HG02840 (cell line): ENCODE results near the gene CDH12.

Experiments used
- ATAC-seq: cut with Tn5 transposase; IDR thresholded peaks from one replicate; pipeline ENCODE4 v1.9.1; 2021; ENCODE audit warnings: mild to moderate bottlenecking, moderate library complexity, moderate number of reproducible peaks; ENCODE audit not compliant: unreplicated experiment, low FRiP score

Gene CDH12

DNA sequence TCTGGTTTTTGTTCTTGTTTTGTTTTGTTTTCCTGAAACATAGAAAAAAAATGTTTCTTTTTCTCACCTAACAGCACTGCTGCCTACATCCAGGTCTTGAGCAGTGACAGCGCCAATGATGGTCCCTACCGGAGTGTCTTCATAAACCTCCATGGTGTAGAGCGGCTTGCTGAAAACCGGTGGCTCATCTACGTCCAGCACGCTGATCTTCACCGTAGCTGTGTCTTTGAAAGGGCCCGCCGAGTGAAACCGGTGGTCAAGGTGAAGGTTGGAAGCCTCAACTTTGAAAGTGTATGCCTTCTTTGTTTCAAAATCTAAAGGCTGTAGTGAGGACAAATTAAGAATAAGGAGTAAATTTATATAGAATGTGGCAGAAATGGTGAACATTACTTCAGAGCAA is 1051.0 kb downstream of the CDH12 start:
- ATAC-seq: no peak

DNA sequence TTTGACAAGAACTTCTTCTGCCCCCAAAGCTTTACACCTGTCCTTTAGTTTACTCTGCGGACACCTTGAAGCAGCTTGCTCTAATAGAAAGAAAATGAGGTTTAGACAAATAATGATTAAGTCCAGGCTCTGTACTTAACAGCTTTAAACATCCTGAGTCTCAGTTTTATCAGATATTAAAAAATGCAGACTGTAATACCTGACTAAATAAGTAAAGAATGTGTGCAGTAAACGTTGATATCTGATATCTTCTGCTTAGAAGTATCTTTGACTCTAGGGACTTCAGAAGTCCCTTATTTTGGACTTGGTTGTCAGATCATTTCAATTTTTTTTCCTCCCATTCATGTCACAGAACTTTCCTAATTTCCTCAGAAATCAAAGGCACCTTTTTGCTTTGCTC is 1060.4 kb downstream of the CDH12 start:
- no peak for ATAC-seq

DNA sequence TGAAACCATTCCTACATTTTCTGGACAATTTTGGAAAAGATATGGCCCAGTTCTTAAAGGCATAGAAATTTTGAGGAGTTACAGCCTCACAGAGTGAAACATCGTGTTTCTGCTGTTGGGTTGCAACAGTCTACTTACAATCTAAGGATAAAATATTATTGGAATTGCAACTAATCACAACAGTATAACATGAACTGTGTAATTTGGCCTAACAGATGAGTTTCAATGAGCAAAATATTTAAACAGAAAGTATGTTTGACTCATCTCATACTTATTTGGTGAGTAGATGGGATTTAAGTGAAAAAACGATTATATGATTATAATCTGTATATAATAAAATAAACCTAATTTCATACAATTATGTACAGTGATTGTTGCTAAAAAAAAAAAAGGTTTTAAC is 1061.8 kb downstream of the CDH12 start:
- no peak for ATAC-seq

DNA sequence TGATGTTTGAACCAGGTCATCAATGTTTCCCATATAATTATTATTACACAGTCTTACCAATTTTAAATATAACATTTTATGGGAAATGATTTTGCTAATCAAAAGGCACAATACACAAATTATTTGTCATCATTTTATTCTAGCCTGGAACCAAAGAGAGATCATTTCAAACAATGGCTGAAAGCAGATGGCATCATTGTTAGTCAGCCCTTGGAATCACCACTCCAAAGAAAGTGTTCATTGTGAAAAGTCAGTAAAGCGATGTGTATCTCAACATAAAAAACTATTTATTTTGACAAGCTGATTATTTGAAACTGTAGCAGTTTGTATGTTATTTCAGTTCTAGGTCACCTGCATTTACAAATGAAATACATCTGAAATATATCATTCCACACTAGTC is 1068.7 kb downstream of the CDH12 start:
- no peak for ATAC-seq

DNA sequence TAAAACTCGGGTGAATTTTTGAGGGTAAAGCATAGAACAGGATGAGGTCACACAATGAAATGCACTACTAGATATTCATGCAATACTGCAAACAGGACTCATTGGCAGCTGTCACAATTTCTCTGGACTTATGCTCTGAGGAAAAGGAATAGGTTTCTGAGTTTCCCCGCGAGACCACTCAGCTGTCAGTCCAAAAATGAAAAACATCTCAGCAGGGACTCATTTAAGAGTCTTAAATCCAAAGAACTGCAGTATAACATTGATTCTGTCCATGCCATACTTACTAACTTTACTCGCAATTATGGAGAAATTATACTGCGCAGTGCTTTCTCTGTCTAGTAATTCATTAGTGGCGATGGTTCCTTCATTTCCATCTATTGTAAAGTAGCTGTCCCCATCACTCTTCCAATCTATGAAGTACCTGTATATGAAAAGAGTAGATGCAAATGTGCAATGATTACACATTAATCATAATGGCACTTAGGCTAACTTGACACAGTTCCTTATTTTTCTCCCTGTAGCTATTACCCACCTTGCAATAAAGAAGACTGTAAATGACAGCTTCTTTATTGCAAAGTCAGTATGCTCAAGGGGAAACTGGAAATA is 1070.0 kb downstream of the CDH12 start:
- no peak for ATAC-seq

DNA sequence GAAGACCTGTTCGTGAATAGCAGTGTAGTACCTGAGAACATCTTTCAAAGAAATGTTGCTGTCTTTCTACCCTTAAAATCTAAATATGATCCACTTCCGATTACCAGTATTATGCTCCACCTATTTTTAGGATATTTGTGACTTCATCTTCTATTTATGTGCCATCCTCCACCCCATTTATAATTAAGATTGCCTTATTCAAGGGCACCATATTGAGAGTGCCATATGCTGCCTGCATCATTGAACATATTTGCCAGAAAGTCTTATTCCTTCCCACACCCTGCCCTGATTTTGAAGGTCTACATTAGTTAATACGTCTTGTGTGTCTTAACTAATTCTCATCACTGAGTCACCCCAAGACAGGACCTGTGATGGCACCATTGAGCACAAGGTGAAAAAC is 1076.7 kb downstream of the CDH12 start:
- ATAC-seq: no peak

DNA sequence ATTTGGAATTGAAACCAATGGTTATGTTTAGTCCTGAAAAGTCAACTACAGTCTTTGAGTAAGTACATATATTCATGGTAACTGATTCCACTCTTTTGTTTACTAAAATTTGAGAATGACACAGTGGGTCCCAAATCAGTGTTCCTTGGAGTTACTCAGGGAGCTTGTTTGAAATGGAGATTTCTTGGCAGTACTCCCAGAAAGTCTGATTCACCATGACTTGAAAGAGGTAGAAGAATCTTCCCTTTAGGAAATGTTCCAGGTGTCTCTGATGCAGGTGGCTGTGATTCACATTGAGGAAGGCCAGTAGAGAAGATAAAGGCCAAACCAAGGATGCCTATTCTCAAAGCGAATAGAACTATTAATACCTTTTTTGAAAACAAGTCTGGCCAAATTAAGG is 1078.3 kb downstream of the CDH12 start:
- no peak for ATAC-seq

DNA sequence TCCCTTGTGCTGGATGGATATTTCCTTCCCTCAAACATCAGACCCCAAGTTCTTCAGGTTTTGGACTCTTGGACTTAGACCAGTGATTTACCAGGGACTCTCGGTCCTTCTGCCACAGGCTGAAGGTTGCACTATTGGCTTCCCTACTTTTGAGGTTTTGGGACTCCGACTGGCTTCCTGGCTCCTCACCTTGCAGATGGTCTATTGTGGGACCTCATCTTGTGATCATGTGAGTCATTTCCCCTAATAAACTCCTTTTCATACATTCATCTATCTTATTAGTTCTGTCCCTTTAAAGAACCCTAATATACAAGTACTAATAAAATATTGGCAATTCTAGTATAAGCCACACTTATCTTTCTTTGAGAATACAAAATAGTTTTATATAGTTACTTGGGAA is 1078.9 kb downstream of the CDH12 start:
- no peak for ATAC-seq

DNA sequence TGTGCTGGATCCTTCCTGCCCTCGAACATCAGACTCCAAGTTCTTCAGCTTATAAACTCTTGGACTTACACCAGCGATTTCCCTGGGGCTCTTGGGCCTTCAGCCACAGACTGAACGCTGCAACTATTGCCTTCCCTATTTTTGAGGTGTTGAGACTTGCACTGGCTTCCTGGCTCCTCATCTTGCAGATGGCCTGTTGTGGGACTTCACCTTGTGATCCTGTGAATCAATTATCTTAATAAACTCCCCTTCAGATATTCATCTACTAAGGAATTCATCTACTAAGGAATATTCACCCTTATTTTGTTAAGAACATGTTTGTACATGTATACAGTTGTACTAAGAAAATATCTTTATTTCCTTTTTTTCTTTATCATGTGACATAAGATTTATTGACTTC is 1079.7 kb downstream of the CDH12 start:
- no peak for ATAC-seq

DNA sequence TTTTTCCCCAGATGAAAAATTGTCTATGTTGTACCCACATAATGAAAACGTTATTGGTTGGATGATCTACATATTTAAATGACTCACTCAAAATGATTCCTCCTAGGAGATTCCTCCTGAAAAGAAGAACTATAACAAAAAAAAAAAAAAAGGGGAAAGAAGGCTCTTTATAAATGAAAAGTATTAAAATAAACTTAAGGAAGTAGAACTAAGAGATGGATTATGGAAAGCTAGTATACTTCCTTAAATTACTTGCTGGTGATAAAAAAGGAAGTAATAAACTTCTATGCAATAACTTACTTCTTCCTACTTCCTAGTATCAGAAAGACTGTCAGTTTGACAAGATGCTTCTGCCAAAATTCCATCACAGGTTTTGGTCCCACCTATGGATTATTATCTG is 1087.7 kb downstream of the CDH12 start:
- no peak for ATAC-seq

DNA sequence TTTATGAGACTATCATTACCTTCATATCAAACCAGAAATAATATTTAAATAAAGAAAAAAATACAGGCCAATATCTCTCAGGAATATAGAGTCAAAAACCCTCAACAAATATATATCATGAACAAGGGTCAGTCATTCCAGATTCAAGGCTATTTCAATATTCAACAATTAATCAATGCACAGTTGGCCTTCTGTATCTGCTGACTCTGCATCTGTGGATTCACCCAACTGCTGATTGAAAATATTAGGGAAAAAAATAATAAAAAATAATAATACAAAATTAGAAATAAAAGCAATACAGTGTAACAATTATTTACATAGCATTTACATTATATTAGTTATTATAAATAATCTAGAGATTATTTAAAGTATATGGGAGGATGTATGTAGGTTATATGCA is 1114.0 kb downstream of the CDH12 start:
- ATAC-seq: no peak

DNA sequence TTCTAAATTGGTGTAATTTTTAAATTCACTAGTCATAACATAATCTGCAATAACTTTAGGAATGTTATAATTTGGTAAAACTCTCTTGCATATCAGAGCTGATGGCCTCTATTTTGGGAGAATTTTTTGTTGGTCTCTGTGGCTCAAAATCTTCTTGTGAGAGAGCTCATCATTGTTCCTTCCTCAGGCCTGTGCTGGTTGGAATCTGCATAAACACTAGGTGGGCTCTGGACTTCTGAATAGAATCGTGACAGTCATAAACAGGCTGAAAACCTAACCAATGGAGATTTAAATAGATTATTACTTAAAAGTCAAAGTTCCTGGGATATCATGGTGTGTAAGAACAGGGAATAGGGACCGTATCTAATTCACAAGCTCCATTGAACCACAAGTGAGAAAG is 1129.6 kb downstream of the CDH12 start:
- ATAC-seq: no peak

DNA sequence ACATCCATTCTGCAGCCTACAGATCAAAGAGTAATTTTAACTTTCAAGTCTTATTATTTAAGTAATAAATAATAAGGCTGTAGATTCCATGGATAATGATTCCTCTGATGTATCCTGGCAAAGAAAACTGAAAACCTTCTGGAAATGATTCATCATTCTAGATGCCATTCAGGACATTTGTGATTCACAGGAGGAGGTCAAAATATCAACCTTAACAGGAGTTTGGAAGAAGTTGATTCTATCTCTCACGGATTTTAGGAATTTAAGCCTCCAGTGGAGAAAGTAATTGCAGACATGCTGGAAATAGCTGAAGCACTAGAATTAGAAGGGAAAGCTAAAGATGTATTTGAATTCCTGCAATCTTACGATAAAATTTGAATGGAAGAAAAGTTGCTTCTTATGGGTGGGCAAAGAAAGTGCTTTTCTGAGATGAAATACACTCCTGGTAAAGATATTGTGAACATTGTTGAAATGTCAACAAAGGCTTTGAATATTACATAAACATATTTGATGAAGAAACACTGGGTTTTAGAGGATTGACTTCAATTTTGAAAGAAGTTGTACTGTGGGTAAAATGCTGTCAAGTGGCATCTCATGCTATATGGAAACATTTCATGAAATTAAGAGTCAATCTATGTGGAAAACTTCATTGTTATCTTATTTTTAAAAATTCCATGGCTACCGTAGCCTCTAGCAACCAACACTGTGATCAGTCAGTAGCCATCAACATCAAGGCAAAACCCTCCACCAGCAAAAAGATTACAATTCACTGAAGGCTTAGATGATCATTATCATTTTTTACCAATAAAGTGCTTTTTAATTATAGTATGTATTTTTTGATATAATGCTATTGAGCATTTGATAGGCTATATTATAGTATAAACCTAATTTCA is 1141.0 kb downstream of the CDH12 start:
- no peak for ATAC-seq

DNA sequence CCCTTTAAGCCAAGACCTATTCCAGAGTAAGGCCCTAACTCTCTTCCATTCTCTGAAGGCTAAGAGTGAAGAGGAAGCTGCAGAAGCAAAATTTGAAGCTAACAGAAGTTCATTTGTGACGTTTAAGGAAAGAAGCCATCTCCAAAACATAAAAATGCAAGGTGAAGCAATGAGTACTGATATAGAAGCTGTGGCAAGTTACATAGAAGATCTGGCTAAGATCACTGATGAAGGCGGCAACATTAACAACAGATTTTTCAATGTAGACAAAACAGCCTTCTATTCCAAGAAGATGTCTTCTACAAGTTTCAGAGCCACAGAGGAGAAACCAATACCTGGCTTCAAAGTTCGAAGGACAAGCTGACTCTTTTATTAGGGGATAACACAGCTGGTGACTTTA is 1143.4 kb downstream of the CDH12 start:
- ATAC-seq: no peak

DNA sequence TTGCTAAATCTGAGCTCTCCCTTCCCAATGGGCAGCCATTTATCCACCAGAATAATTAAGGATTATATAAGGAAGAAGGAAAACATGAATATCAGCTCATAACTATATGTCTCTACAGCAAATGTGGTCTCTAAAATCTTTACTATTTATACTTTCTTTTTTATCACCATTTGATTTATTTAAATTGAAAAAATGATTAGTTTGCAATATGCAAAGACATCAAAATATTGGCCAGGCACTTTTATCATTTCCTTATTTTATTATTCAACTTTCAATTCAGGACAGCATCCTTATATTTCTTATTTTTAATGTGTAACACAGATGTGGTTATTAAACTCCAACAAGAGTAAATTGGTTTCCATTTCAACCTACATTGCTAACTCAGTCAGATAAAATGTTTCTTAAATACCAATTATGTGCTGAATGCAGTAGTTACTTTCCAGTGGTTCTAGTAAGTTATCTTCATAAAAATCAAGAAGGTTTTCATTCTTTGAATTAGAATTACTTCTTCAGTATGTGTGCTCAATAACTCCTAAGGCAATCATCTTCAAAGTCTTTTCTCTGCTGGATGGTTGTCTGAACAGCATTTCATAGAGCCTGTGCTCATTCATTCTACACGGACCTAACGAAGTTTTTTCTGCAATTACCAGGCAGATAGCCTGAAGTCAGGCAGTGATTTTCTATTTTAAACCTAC is 1148.0 kb downstream of the CDH12 start:
- no peak for ATAC-seq

DNA sequence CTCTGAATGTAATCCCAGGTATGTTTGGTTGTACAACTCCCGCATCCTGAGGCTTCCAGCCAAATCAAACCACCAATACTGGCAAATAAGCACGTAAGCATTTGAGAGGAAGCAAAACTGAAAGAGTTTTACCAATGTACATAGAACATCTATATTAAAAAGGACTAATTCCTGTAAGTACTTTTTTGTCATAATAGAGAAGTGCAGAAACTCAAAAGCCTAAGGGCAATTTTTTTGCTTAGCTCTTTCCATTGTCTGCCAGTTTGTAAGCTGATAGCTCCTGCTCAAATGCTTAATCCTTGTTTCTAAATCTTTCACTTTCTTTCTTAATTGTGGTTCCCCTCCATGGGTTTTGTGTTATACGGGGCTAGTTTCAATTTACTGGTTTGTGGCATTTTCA is 1151.8 kb downstream of the CDH12 start:
- ATAC-seq: no peak
